Keratinocyte (primary cell): Measurements from ENCODE around the gene USB1. TPM values are rescaled to one million over a fixed set of nuclear protein-coding genes. Genes with fewer than 3 reads are reported as not detected.

Experiments
- DNase-seq: peaks from one replicate; pipeline ENCODE4 v3.0.0-alpha.2; 2011; ENCODE audit warnings: low read depth, missing footprints, low spot score
- FAIRE-seq: peaks from 2 replicates; lab custom pipeline; 2011; peaks lifted over from hg19 to GRCh38; lab: Jason Lieb, UNC
- H2AFZ ChIP-seq: 2 replicates; pipeline ENCODE4 v1.6.0; 2012; ENCODE audit warnings: low read length, control low read depth, inconsistent platforms; ENCODE audit not compliant: control insufficient read depth
- H3K27ac ChIP-seq: 2 replicates; pipeline ENCODE4 v1.5.1; 2011; ENCODE audit warnings: low read length; ENCODE audit not compliant: control insufficient read depth, insufficient read depth
- H3K27me3 ChIP-seq: 3 replicates; pipeline ENCODE4 v1.6.0; 2011; ENCODE audit warnings: low read length; ENCODE audit not compliant: control insufficient read depth, insufficient read depth; ENCODE audit errors: extremely low read depth
- H3K36me3 ChIP-seq, 2 experiments: 2 replicates in 1 of 2; 3 replicates in 1 of 2; pipeline ENCODE4 v1.5.1; 2011; ENCODE audit warnings: low read length in 2 of 2, mild to moderate bottlenecking in 1 of 2; ENCODE audit not compliant: control insufficient read depth in 2 of 2, insufficient read depth in 2 of 2; ENCODE audit errors: extremely low read depth in 1 of 2
- H3K4me1 ChIP-seq: 3 replicates; pipeline ENCODE4 v1.5.1; 2011; ENCODE audit warnings: low read length; ENCODE audit not compliant: control insufficient read depth, insufficient read depth; ENCODE audit errors: extremely low read depth
- H3K4me2 ChIP-seq: 3 replicates; pipeline ENCODE4 v1.6.0; 2011; ENCODE audit warnings: low read depth, low read length; ENCODE audit not compliant: control insufficient read depth, insufficient read depth; ENCODE audit errors: extremely low read depth
- H3K4me3 ChIP-seq, 3 experiments: fragments of 200-600 bp in 1 of 3; sonication (generic) in 1 of 3; 2 replicates in 2 of 3; 3 replicates in 1 of 3; pipeline ENCODE4 v1.5.1; 2011 to 2016; ENCODE audit warnings: low read length in 3 of 3, mild to moderate bottlenecking in 3 of 3, control low read depth in 2 of 3, inconsistent platforms in 1 of 3, low read depth in 1 of 3, mixed read lengths in 1 of 3, mixed run types in 1 of 3, moderate library complexity in 1 of 3; ENCODE audit not compliant: control insufficient read depth in 2 of 3, insufficient read depth in 2 of 3; ENCODE audit errors: extremely low read depth in 1 of 3
- H3K79me2 ChIP-seq: 2 replicates; pipeline ENCODE4 v1.6.0; 2012; ENCODE audit warnings: low read length; ENCODE audit not compliant: control insufficient read depth, insufficient read depth
- H3K9ac ChIP-seq: 3 replicates; pipeline ENCODE4 v1.6.0; 2011; ENCODE audit warnings: low read length; ENCODE audit not compliant: control insufficient read depth, insufficient read depth; ENCODE audit errors: extremely low read depth
- H3K9me1 ChIP-seq: 3 replicates; pipeline ENCODE4 v1.6.0; 2011; ENCODE audit warnings: low read length; ENCODE audit not compliant: control insufficient read depth, insufficient read depth; ENCODE audit errors: extremely low read depth
- H3K9me3 ChIP-seq: 2 replicates; pipeline ENCODE4 v1.5.1; 2012; ENCODE audit warnings: low read depth, low read length; ENCODE audit not compliant: control insufficient read depth
- H4K20me1 ChIP-seq: 3 replicates; pipeline ENCODE4 v1.6.0; 2011; ENCODE audit warnings: low read length; ENCODE audit not compliant: control insufficient read depth, insufficient read depth; ENCODE audit errors: extremely low read depth
- EZH2 ChIP-seq: IDR thresholded peaks from one replicate; pipeline ENCODE4 v1.6.1; 2012; ENCODE audit warnings: inconsistent platforms, mild to moderate bottlenecking, low read length, moderate library complexity
- dilution Hi-C: fragments of 300-500 bp; cut with MboI; formaldehyde crosslinking; loops from one replicate; pipeline ENCODE4 v1.7.0; 2020; ENCODE audit warnings: low sequenced_read_pairs; ENCODE audit not compliant: extremely low pct_ligation_motif_present
- polyA plus RNA-seq, 5 experiments: library from polyadenylated mRNA; depleted of rRNA in 3 of 5; stranded (reverse) in 3 of 5; stranded (forward) in 1 of 5; unstranded in 1 of 5; fragments of >200 nt; gene quantifications; 1 replicate in 1 of 5; 2 replicates in 3 of 5; 3 replicates in 1 of 5; pipeline versions ENCODE4 v1.2.1 to v1.2.3, GENCODE V29; 2011 to 2012; ENCODE audit warnings: missing spikeins in 2 of 5, low read depth in 1 of 5, low replicate concordance in 1 of 5
- TF ChIP-seq, protein P1 (sequence below), 3 experiments: IDR thresholded peaks in 1 of 3; conservative IDR thresholded peaks in 1 of 3; optimal IDR thresholded peaks in 1 of 3; 2 replicates in 2 of 3; 3 replicates in 1 of 3; pipeline versions ENCODE3 to v1.5.1; 2011; ENCODE audit warnings: low read length in 3 of 3, mild to moderate bottlenecking in 3 of 3, moderate library complexity in 2 of 3, control low read depth in 1 of 3, inconsistent platforms in 1 of 3; ENCODE audit not compliant: insufficient read depth in 2 of 3; ENCODE audit errors: extremely low read depth in 1 of 3

The USB1 gene
- polyA plus RNA-seq, 1 donor (not counting 4 experiments of a cell fraction or from before 2014, with no cell fraction given), result 63.5 TPM

DNA sequence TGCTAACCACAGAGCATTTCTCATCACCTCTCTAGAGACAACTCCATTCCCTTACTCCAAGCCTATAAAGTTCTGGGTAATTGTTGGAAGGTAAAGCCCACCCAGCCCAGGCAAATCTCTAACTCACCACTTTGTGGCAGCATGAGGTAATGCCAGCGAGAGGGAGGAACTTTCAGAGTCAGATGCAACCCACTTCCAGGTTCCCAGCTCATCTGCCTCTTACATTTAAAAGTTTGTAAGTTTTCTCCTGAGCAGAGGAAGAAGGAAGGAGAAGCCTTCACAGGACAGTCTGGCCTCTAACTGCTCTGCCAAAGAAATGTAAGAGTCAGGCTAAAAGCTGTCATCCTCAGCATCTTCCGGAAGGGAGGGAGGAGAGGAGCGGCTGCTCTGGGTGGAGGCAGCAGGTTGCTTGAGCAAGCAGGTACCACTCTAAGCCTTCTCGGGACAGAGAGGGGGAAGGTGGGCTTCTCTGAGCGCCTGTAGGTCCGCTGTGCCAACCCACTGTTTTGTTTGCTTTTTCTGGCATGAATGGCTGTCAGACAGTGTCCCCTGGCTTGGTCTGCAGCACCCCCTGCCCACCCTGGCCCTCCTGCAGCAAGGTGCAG lies 1.7 kb upstream of the USB1 start:
- dilution Hi-C loops, result no loop called here
- H3K27ac ChIP-seq, result no peak overlapping the region
- H3K36me3 ChIP-seq, result peaks cover 17 to 18% of the 10 kb centered on the region in 2 experiments
- no peaks in the 10 kb centered on the region for H4K20me1 ChIP-seq
- H3K27me3 ChIP-seq, result no peaks in the 10 kb centered on the region
- H3K9me1 ChIP-seq, result peaks cover 2% of the 10 kb centered on the region
- H3K4me3 ChIP-seq, result peak overlapping the region; percentile 56 to 81 (median 68)
- no peak overlapping the region for H2AFZ ChIP-seq
- FAIRE-seq, result peak; percentile 76
- H3K4me2 ChIP-seq, result peak overlapping the region; percentile 82
- no peak for DNase-seq
- H3K4me1 ChIP-seq, result peaks cover 29% of the 10 kb centered on the region
- peak overlapping the region; percentile 67 for H3K9ac ChIP-seq
- H3K9me3 ChIP-seq, result no peaks in the 10 kb centered on the region
- TF ChIP-seq EZH2, result no peak
- TF ChIP-seq, protein P1, sequence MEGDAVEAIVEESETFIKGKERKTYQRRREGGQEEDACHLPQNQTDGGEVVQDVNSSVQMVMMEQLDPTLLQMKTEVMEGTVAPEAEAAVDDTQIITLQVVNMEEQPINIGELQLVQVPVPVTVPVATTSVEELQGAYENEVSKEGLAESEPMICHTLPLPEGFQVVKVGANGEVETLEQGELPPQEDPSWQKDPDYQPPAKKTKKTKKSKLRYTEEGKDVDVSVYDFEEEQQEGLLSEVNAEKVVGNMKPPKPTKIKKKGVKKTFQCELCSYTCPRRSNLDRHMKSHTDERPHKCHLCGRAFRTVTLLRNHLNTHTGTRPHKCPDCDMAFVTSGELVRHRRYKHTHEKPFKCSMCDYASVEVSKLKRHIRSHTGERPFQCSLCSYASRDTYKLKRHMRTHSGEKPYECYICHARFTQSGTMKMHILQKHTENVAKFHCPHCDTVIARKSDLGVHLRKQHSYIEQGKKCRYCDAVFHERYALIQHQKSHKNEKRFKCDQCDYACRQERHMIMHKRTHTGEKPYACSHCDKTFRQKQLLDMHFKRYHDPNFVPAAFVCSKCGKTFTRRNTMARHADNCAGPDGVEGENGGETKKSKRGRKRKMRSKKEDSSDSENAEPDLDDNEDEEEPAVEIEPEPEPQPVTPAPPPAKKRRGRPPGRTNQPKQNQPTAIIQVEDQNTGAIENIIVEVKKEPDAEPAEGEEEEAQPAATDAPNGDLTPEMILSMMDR (optimal IDR thresholded peaks at IDR 0.05 in 1 of 3, IDR thresholded peaks at IDR 0.05 in 1 of 3, conservative IDR thresholded peaks at IDR 0.05 in 1 of 3; ENCODE audit: extremely low read depth in 1 of 3, insufficient read depth in 2 of 3, low read length in 3 of 3), result peak in 2 of 3 experiments; percentile 5 to 17
- peaks cover 17% of the 10 kb centered on the region for H3K79me2 ChIP-seq

GRCh38 chr16:57999971-58000705 lies 1.1 kb upstream of the USB1 start, which contains the start of gene ZNF319:
TSS of gene ZNF319 (minus strand) at chr16:58000672. CDS start at chr16:57998265, 2,407 bp downstream.
- dilution Hi-C loops, result no loop called here
- TF ChIP-seq, protein P1 (optimal IDR thresholded peaks at IDR 0.05 in 1 of 3, IDR thresholded peaks at IDR 0.05 in 1 of 3, conservative IDR thresholded peaks at IDR 0.05 in 1 of 3; ENCODE audit: extremely low read depth in 1 of 3, insufficient read depth in 2 of 3, low read length in 3 of 3), result no peak
- no peak for TF ChIP-seq EZH2

More at GRCh38 chr16:57999971-58000705, 1.1 kb upstream of the USB1 start, which contains the start of gene ZNF319:
- no peaks in the 10 kb centered on the region for H3K27me3 ChIP-seq
- peak within 1 kb of the TSS; percentile 90 for H2AFZ ChIP-seq
- H3K4me3 ChIP-seq, result peak within 1 kb of the TSS; percentile 75 to 96 (median 81)
- H3K9me3 ChIP-seq, result no peaks in the 10 kb centered on the region
- peak within 1 kb of the TSS; percentile 76 for H3K9ac ChIP-seq
- H3K9me1 ChIP-seq, result peaks cover 1% of the 10 kb centered on the region
- H3K4me1 ChIP-seq, result peaks cover 29% of the 10 kb centered on the region
- peak within 1 kb of the TSS; percentile 54 for H3K27ac ChIP-seq
- DNase-seq, result no peak
- H4K20me1 ChIP-seq, result no peaks in the 10 kb centered on the region
- H3K4me2 ChIP-seq, result peak within 1 kb of the TSS; percentile 94
- peaks cover 17 to 18% of the 10 kb centered on the region in 2 experiments for H3K36me3 ChIP-seq
- FAIRE-seq, result no peak
- H3K79me2 ChIP-seq, result peaks cover 17% of the 10 kb centered on the region
